GM10266 (cell line): ENCODE measurements around the gene YPEL2.
A peak's percentile ranks its signal among the peaks of the same experiment; 100 is the strongest.

ENCODE experiments used
- DNase-seq: peaks from one replicate; pipeline ENCODE4 v3.0.0; 2012; ENCODE audit errors: extremely low spot score
- TF ChIP-seq, protein P1 (sequence below): IDR thresholded peaks from 2 replicates; pipeline ENCODE4 v1.5.1; 2012; ENCODE audit warnings: mild to moderate bottlenecking, low read depth; ENCODE audit not compliant: control insufficient read depth, insufficient read depth; ENCODE audit errors: missing control alignments

The YPEL2 gene

DNA sequence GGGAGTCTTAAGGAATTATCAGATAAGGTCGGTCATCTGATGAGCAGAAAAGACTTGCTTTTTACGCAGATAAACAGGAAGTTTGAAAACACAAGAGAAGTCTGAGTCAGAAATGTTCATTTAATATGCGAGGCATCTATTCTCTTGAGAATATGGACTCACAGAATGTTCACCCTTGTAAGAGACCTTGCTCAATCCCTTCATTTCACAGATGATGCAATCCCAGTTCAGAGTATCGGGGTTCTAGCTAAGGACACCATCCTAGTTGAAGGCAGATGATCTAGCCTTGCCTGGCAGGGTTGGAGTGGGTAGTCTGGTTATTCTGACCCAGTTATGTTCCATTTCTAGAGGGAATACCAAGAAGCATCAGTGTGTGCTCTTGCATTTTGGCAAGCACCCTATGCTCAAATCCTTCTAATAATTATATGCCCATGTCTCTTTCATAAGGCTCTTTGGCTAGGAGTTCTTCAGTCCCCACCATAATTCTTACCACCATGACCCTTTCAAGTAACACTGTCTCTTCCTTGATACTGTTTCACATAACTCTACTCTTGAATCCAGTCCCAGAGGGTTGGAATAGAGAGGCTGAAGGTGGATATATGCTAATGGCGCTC lies 42.5 kb downstream of the YPEL2 start:
- TF ChIP-seq, protein P1, sequence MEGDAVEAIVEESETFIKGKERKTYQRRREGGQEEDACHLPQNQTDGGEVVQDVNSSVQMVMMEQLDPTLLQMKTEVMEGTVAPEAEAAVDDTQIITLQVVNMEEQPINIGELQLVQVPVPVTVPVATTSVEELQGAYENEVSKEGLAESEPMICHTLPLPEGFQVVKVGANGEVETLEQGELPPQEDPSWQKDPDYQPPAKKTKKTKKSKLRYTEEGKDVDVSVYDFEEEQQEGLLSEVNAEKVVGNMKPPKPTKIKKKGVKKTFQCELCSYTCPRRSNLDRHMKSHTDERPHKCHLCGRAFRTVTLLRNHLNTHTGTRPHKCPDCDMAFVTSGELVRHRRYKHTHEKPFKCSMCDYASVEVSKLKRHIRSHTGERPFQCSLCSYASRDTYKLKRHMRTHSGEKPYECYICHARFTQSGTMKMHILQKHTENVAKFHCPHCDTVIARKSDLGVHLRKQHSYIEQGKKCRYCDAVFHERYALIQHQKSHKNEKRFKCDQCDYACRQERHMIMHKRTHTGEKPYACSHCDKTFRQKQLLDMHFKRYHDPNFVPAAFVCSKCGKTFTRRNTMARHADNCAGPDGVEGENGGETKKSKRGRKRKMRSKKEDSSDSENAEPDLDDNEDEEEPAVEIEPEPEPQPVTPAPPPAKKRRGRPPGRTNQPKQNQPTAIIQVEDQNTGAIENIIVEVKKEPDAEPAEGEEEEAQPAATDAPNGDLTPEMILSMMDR: no peak
- no peak for DNase-seq

DNA sequence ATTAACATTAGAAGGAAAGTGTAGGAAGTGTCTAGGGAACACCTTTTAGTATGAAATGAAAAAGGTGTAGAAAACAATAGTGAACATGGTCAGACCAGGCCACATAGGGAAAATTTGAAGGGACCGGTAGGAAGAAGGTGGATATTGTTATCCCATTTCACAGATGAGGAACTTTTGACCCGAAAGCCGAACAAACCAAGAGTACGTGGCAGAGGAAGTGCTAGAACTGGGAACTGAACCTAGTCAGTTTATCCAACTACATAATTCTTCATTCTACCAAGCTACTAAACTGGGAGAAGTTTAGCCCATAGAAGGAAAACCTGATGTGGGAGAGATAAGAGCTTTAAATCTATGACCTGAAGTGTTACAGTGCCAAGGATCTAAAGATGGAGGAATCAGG lies 43.2 kb downstream of the YPEL2 start:
- TF ChIP-seq, protein P1: no peak
- DNase-seq: no peak

DNA sequence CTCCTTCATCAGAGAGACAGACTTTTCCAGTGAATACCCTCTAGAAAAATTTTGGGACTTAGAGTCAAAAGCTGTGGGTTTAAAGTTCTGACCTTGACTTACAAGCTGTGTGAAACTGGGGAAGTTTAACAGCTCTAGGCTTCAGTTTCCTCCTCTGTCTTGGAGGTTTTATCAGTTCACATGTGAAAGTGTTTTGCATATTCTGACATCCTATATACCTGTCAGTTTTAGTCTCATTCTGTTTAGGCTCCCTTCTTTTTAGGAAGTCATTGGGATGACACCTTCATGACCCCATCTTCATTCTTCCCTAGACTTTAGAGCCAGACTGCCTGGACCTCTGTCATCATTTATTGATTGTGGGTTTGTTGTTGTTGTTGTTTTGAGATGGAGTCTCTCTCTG lies 44.4 kb downstream of the YPEL2 start:
- peak; percentile 42 for DNase-seq
- TF ChIP-seq, protein P1: no peak

DNA sequence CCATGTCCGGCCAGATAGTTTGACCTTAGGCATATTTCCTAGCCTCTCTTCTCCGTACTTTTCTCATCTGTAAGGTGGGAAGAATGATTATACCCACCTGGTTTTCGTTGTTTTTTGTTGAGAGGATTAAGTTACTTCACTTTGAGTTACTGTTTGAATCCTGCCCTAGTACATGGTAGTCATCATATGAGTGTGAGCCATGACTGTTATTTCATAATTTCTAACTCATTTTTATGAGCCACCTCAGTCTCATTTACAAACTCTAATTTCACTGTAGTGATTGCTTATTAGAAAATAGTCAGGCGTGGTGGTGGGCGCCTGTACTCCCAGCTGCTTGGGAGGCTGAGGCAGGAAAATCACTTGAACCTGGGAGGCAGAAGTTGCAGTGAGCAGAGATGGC lies 45.1 kb downstream of the YPEL2 start:
- TF ChIP-seq, protein P1: no peak

DNA sequence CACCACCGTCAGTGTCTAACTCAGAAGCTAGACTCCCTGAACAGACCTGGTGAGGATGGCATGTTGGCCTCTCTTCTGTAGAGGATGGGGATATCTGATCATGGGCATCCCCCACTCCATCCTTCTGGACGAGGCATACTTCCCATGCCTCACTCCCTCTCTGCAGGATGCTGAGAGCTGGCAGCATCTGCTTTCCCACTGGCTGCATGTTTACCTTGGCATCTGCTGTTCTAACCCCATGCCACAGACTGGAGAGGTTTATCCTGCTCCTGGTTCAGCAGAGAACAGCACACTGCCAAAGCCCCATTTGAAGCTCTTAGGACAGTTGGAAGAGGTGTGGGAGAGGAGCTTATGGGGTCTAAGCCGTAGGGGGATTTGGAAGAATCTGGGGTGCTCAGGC lies 46.0 kb downstream of the YPEL2 start:
- no peak for DNase-seq
- TF ChIP-seq, protein P1: no peak

More for the DNA sequence above, 45.1 kb downstream of the YPEL2 start:
- DNase-seq: no peak

DNA sequence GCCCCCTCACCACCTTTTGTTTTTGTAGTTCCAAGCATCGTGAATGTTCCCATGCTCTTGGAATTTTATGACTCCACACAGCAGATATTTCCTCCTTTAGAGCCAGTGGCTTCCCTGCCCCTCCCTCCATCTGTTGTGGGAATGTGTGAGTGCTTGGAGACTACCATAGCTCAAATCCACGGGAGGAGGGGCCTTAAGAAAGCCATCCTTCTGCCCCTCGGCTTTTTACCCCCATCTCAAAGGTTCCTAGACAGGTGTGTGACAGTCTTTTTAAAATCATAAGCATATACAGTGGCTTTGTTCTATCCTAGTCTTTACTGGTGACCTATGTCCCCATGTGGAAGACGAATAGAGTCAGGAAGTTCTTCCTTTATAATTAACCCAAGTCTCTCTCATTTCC lies 47.2 kb downstream of the YPEL2 start:
- no peak for DNase-seq
- TF ChIP-seq, protein P1: no peak

DNA sequence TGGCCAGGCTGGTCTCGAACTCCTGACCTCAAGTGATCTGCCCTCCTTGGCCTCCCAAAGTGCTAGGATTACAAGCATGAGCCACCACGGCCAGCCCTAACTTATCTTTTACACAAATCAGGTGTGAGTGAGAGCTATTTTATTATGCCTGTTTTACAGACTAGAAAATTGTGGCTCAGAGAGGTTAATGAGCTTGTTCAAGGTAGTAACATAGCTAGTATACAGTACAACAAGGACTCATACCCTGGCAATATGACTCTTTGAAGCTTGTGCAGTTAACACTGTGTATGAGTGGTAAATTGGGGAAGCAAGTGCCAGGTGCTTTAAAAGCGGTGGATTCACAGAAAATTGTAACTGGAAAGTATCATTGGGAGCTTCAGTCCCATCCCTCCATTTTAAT lies 49.0 kb downstream of the YPEL2 start:
- TF ChIP-seq, protein P1: no peak

More for the DNA sequence above, 49.0 kb downstream of the YPEL2 start:
- no peak for DNase-seq
